ENCODE measurements around the gene SART3. TPM values are rescaled to one million over a fixed set of nuclear protein-coding genes. Genes with fewer than 3 reads are reported as not detected.

SART3 gene
- total and polyA plus RNA-seq, 11 donors: 13.3 to 33.2 (median 24.0) TPM

DNA sequence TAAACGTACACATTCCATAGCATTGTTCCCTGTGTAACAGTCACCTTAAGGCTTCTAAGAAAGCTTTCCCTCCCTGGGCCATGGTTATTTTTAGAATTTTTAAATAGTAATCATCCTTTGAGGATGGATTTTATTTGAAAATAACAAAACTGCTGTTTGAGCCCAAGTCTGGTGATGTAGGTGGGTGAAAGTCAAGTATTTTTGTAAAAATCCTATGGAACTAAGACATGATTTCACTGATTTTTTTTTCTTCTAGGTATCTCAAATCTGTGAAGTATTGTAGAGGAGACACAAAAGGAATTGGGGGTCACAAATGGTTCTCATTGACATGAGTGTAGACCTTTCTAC is 2.8 kb upstream of the SART3 start:
- peak overlapping the region in 10 of 12 donors; percentile 1 to 100 (median 92) for H3K4me3 ChIP-seq
- DNase-seq (no peak), ATAC-seq (no peak)
- peaks cover 3 to 79% (median 51%) of the 10 kb centered on the region in 12 donors for H3K4me1 ChIP-seq
- 0 to 5% (median 2%) methylated on average over 1 of the region's 1 CpG for WGBS, 4 donors
- TF ChIP-seq POLR2A (IDR thresholded peaks at IDR 0.05): no peak
- TF ChIP-seq, protein P1, sequence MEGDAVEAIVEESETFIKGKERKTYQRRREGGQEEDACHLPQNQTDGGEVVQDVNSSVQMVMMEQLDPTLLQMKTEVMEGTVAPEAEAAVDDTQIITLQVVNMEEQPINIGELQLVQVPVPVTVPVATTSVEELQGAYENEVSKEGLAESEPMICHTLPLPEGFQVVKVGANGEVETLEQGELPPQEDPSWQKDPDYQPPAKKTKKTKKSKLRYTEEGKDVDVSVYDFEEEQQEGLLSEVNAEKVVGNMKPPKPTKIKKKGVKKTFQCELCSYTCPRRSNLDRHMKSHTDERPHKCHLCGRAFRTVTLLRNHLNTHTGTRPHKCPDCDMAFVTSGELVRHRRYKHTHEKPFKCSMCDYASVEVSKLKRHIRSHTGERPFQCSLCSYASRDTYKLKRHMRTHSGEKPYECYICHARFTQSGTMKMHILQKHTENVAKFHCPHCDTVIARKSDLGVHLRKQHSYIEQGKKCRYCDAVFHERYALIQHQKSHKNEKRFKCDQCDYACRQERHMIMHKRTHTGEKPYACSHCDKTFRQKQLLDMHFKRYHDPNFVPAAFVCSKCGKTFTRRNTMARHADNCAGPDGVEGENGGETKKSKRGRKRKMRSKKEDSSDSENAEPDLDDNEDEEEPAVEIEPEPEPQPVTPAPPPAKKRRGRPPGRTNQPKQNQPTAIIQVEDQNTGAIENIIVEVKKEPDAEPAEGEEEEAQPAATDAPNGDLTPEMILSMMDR (IDR thresholded peaks at IDR 0.05): peak in 1 of 12 donors; percentile 12
- H3K27me3 ChIP-seq: no peaks in the 10 kb centered on the region
- intact Hi-C loops (cut with DNase I): loop anchor here (1.0 to 10.0 kb wide), 16 partner anchors 54 to 534 kb away; partner anchors contain the start of genes ALKBH2 (in 7 of the 10), UNG (in 5 of the 10), SSH1 (in 3 of the 10) and CORO1C (in 2 of the 10)
- H3K36me3 ChIP-seq: peaks cover 0 to 51% (median 49%) of the 10 kb centered on the region in 9 donors
- H3K27ac ChIP-seq: peak overlapping the region in 11 of 12 donors; percentile 15 to 98 (median 95)
- H3K9me3 ChIP-seq: no peaks in the 10 kb centered on the region

DNA sequence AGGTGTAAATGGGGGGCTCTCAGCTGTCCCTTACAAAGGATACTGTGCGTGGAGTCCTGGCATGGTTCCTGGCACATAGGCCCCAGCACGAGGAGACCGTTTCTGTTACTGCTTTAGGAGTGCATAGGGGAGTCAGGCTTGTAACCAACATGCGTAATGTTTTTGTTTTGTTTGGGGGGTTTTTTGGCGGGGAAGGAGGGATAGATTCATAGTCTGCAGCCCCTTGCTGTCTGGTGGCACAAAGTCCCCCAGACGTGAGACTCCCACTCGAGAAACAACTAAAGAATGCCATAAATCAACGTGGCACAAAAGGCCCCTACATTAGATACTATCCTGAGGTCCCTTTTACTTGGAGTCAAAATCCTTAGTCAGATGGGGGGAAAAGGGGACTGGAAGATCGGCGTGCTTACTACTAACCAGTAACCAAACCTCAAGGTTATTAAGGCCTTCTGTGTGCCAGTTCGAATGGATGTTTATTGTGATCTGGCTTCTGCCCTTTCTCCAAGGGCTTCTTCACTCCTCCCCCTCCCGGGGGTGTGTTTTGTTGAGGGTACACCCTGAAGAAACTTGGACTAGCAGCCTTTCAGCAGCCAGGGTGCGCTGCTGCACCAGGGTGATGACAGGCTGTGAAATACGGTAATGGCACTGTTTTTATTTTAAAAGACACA is 2.3 kb upstream of the SART3 start:
- no peak for TF ChIP-seq POLR2A (IDR thresholded peaks at IDR 0.05)
- TF ChIP-seq, protein P1 (IDR thresholded peaks at IDR 0.05): peak; percentile 71 to 95 (median 88)
- H3K27ac ChIP-seq: peak overlapping the region; percentile 81 to 98 (median 95)
- H3K9me3 ChIP-seq: no peaks in the 10 kb centered on the region
- H3K36me3 ChIP-seq: peaks cover 0 to 49% (median 46%) of the 10 kb centered on the region in 9 donors
- peaks cover 4 to 81% (median 55%) of the 10 kb centered on the region in 12 donors for H3K4me1 ChIP-seq
- peak overlapping the region; percentile 67 to 100 (median 89) for H3K4me3 ChIP-seq
- intact Hi-C loops (cut with DNase I): loop anchor here (1.0 to 10.0 kb wide), 15 partner anchors 54 to 534 kb away; partner anchors contain the start of genes ALKBH2 (in 6 of the 10), UNG (in 5 of the 10), SSH1 (in 3 of the 10) and CORO1C (in 2 of the 10)
- no peaks in the 10 kb centered on the region for H3K27me3 ChIP-seq
- peak; percentile 84 to 91 (median 86) for DNase-seq
- WGBS, 4 donors: 0 to 1% (median 1%) methylated on average over 14 of the region's 14 CpGs
- peak; percentile 44 to 65 (median 56) for ATAC-seq

DNA sequence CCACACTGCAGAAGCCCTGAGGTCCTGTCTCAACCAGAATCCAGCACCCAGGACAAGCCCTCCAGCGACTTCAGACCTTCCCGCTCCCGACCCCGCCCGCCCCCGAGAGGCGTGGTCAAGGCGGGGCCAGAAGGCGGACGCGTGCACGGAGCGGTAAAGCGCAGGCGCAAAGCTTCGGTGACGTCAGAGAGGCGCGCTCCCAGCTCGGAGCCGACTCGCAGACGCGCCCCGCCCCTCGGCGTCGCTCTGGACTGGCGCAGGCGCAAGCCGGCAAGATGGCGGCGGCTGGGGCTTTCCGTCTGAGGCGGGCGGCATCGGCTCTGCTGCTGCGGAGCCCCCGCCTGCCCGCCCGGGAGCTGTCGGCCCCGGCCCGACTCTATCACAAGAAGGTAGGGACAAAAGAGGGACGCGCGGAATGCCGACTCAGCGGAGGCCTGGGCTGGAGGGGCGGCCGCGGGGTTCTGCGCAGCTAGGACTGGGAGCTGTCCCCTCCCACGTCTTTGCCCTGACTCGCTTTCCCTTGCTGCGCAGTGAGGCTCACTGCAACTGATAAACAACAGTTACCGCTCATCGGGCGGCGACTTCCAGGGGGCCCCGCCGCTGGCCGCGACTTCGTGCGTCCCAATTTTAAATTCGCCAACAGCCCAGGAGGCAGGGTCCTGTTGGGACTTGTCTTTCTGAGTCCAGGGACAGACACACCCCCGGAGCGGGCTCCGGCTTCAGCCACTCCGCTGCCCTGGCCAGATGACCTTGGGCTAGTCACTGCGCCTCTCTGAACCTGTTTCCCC is 1.6 kb upstream of the SART3 start, which contains the start of gene ISCU:
Gene ISCU, plus strand, starts transcription at position 249 of the 788 bp plus-strand sequence. Its CDS starts 27 bp downstream, at position 276.
- peak; percentile 84 to 90 (median 88) for ATAC-seq
- DNase-seq: peak; percentile 97 to 100 (median 98)
- peak; percentile 86 to 98 for TF ChIP-seq POLR2A (IDR thresholded peaks at IDR 0.05)
- TF ChIP-seq, protein P1 (IDR thresholded peaks at IDR 0.05): no peak

More for the DNA sequence above, 1.6 kb upstream of the SART3 start, which contains the start of gene ISCU:
- Histone ChIP-seq H3K36me3 (peaks cover 0 to 48% (median 41%) of the 10 kb centered on the region in 9 donors), H3K4me1 (peaks cover 7 to 81% (median 56%) of the 10 kb centered on the region in 12 donors), H3K9me3 (no peaks in the 10 kb centered on the region), H3K27me3 (no peaks in the 10 kb centered on the region), H3K27ac (peak within 1 kb of the TSS; percentile 84 to 98 (median 95)), H3K4me3 (peak within 1 kb of the TSS; percentile 67 to 100 (median 89))
- intact Hi-C loops (cut with DNase I): loop anchor here (1.0 to 10.0 kb wide), 16 partner anchors 55 to 535 kb away; partner anchors contain the start of genes ALKBH2 (in 6 of the 10), UNG (in 5 of the 10), SSH1 (in 3 of the 10) and CORO1C (in 2 of the 10)
- 0% methylated on average over 33 to 72 of the region's 72 CpGs for WGBS, 4 donors

Measured in heart left ventricle (tissue), 16 donors.